ENCODE data around the gene DCC.

Gene DCC

GRCh38 chr18:52700816-52701215 lies 360.8 kb downstream of the DCC start:
- no peak overlapping the region for H3K4me3 Mint-ChIP-seq
- H3K9me3 Mint-ChIP-seq, result peaks cover 8% of the 10 kb centered on the region
- DNase-seq (ENCODE audit: low spot score in 2 of 2) (no peak), ATAC-seq (replicated peaks; ENCODE audit: extremely low read depth, poor library complexity, severe bottlenecking) (no peak)
- no peaks in the 10 kb centered on the region for H3K4me1 Mint-ChIP-seq
- H3K27me3 Mint-ChIP-seq, result no peaks in the 10 kb centered on the region
- no peaks in the 10 kb centered on the region for H3K36me3 Mint-ChIP-seq (ENCODE audit: insufficient read depth)
- H3K27ac Mint-ChIP-seq (ENCODE audit: low read depth), result no peak overlapping the region

DNA sequence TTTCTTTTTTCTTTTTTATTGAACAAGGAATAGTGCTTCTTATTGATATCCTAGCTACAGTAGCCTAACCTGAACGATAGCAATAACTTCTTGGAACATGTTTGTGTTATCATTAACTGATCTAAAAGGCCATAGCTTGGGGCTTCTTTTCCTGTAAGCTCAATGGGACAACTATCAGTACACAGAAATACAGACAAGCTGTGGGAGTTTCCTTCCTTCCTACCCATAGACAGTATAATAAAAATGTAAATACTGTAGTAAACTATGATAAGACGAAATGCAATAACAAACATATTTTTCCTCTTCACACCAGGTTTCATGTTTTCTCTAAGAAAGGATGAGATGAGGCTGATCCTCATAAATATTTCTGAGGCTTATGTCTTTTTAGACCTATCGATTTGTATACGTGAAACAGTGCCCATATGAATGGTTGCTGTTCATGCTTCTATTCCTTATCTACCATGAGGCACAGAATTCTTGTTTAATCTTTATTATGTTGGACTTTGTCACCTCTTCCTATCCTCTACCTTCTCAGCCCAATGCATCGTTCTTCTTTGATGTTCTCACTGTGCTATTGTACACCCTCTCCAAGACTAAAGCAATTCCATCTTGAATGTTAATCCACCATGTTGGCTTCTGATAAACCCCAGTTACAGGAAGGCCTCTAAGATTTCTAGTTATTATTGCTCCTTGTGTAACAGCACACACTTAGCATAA lies 361.4 kb downstream of the DCC start:
- no peaks in the 10 kb centered on the region for H3K27me3 Mint-ChIP-seq
- no peak overlapping the region for H3K4me3 Mint-ChIP-seq
- no peaks in the 10 kb centered on the region for H3K36me3 Mint-ChIP-seq (ENCODE audit: insufficient read depth)
- DNase-seq (ENCODE audit: low spot score in 2 of 2) (no peak), ATAC-seq (replicated peaks; ENCODE audit: extremely low read depth, poor library complexity, severe bottlenecking) (no peak)
- no peaks in the 10 kb centered on the region for H3K4me1 Mint-ChIP-seq
- peaks cover 8% of the 10 kb centered on the region for H3K9me3 Mint-ChIP-seq
- H3K27ac Mint-ChIP-seq (ENCODE audit: low read depth), result no peak overlapping the region

- no peaks in the 10 kb centered on the region for H3K36me3 Mint-ChIP-seq (ENCODE audit: insufficient read depth)
- ATAC-seq (replicated peaks; ENCODE audit: extremely low read depth, poor library complexity, severe bottlenecking) (no peak), DNase-seq (ENCODE audit: low spot score in 2 of 2) (no peak)
- peaks cover 16% of the 10 kb centered on the region for H3K9me3 Mint-ChIP-seq
- no peaks in the 10 kb centered on the region for H3K4me1 Mint-ChIP-seq
- H3K27me3 Mint-ChIP-seq, result no peaks in the 10 kb centered on the region
- H3K4me3 Mint-ChIP-seq, result no peak overlapping the region
- no peak overlapping the region for H3K27ac Mint-ChIP-seq (ENCODE audit: low read depth)
These were observed 375.4 kb downstream of the DCC start for GRCh38 chr18:52715421-52715820.

DNA sequence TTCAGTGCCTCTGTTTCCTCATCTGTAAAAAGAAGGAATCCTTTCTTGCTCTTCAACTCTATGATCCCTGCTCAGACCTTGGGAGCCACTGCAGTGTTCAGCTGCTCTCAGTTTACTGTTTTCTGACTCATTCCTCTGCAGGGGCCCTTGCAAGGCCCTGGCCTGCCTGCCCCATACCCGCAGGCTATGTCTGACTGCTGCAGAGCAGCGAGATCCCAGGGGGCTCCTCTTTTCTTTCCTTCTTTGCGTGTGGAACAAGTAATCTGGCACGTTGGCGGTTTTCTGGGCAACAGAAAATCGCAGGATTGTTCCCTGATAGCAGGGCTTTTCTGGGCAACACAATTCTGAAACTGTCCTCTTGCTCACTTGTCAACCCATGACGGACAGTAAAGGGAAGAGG lies 376.0 kb downstream of the DCC start:
- Mint-ChIP-seq H3K4me3 (no peak overlapping the region), H3K27ac (ENCODE audit: low read depth) (no peak overlapping the region), H3K36me3 (ENCODE audit: insufficient read depth) (no peaks in the 10 kb centered on the region), H3K9me3 (peaks cover 16% of the 10 kb centered on the region), H3K4me1 (no peaks in the 10 kb centered on the region), H3K27me3 (no peaks in the 10 kb centered on the region)
- no peak for ATAC-seq (replicated peaks; ENCODE audit: extremely low read depth, poor library complexity, severe bottlenecking)
- no peak for DNase-seq (ENCODE audit: low spot score in 2 of 2)

GRCh38 chr18:52716973-52717372 lies 377.0 kb downstream of the DCC start:
- Mint-ChIP-seq H3K27me3 (no peaks in the 10 kb centered on the region), H3K9me3 (peaks cover 16% of the 10 kb centered on the region), H3K4me3 (no peak overlapping the region), H3K4me1 (no peaks in the 10 kb centered on the region), H3K27ac (ENCODE audit: low read depth) (no peak overlapping the region), H3K36me3 (ENCODE audit: insufficient read depth) (no peaks in the 10 kb centered on the region)
- no peak for DNase-seq (ENCODE audit: low spot score in 2 of 2)
- no peak for ATAC-seq (replicated peaks; ENCODE audit: extremely low read depth, poor library complexity, severe bottlenecking)

DNA sequence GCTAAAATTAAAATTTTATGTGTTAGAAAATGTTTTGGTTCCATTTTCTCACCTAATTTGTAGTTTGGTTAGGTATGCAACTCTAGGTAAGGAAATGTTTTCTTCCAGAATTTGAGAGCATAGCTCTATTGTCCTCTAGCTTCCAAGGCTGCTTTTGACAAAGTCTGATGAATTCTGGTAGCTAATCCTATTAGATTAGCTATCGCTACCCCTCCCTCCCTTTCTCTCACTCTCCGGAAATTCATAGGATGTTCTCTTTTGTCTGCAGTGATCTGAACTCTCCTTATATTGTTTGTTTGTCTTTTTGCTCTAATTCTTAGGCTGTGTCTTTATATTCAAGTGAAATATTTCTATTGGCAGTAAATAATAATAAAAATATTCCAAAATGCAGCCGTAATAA lies 382.9 kb downstream of the DCC start:
- ATAC-seq (replicated peaks; ENCODE audit: extremely low read depth, poor library complexity, severe bottlenecking) (no peak), DNase-seq (ENCODE audit: low spot score in 2 of 2) (no peak)
- H3K4me1 Mint-ChIP-seq, result no peaks in the 10 kb centered on the region
- no peak overlapping the region for H3K4me3 Mint-ChIP-seq
- peaks cover 23% of the 10 kb centered on the region for H3K9me3 Mint-ChIP-seq
- no peaks in the 10 kb centered on the region for H3K36me3 Mint-ChIP-seq (ENCODE audit: insufficient read depth)
- no peaks in the 10 kb centered on the region for H3K27me3 Mint-ChIP-seq
- H3K27ac Mint-ChIP-seq (ENCODE audit: low read depth), result no peak overlapping the region

- Mint-ChIP-seq H3K36me3 (ENCODE audit: insufficient read depth) (no peaks in the 10 kb centered on the region), H3K4me3 (no peak overlapping the region), H3K27ac (ENCODE audit: low read depth) (no peak overlapping the region), H3K27me3 (no peaks in the 10 kb centered on the region), H3K9me3 (peaks cover 29% of the 10 kb centered on the region), H3K4me1 (no peaks in the 10 kb centered on the region)
- ATAC-seq (replicated peaks; ENCODE audit: extremely low read depth, poor library complexity, severe bottlenecking) (no peak), DNase-seq (ENCODE audit: low spot score in 2 of 2) (no peak)
These were observed 383.6 kb downstream of the DCC start for GRCh38 chr18:52723550-52723970.

DNA sequence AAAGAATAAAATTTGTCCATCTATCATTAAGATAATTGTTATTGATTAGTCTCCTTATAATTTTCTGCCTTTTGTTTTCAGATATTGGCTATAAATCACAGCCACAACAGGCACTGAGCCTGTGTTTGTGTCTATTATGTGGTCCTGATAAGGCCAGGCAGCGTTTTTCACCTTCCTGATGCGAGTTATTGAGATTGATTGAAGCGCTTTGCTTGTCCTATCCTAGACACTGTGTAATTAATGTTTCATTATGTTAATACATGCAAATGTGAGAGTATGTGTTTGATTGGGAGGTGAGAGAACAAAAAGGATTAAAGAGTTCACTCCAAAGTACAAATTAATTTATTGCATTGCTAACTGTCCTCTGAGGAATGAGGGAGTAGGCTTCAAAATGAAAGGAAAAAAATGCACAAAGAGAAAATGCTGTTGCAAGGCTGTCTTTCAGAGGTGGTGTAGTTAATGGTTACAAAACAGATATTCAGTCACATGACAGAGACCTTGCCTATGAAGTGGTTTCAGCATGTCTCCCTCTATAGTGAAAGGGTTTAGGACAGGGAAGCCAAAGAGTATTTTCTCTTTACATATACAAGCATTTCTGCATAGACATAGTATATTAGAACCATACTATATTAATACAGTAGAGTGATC lies 391.1 kb downstream of the DCC start:
- Mint-ChIP-seq H3K27ac (ENCODE audit: low read depth) (no peak overlapping the region), H3K4me1 (no peaks in the 10 kb centered on the region), H3K4me3 (no peak overlapping the region), H3K9me3 (peaks cover 23% of the 10 kb centered on the region), H3K27me3 (no peaks in the 10 kb centered on the region), H3K36me3 (ENCODE audit: insufficient read depth) (no peaks in the 10 kb centered on the region)
- DNase-seq (ENCODE audit: low spot score in 2 of 2) (no peak), ATAC-seq (replicated peaks; ENCODE audit: extremely low read depth, poor library complexity, severe bottlenecking) (no peak)

GRCh38 chr18:52738946-52739345 lies 398.9 kb downstream of the DCC start:
- Mint-ChIP-seq H3K4me1 (no peaks in the 10 kb centered on the region), H3K4me3 (no peak overlapping the region), H3K36me3 (ENCODE audit: insufficient read depth) (no peaks in the 10 kb centered on the region), H3K9me3 (peaks cover 15% of the 10 kb centered on the region), H3K27ac (ENCODE audit: low read depth) (no peak overlapping the region), H3K27me3 (no peaks in the 10 kb centered on the region)
- DNase-seq (ENCODE audit: low spot score in 2 of 2), result no peak
- ATAC-seq (replicated peaks; ENCODE audit: extremely low read depth, poor library complexity, severe bottlenecking), result no peak

DNA sequence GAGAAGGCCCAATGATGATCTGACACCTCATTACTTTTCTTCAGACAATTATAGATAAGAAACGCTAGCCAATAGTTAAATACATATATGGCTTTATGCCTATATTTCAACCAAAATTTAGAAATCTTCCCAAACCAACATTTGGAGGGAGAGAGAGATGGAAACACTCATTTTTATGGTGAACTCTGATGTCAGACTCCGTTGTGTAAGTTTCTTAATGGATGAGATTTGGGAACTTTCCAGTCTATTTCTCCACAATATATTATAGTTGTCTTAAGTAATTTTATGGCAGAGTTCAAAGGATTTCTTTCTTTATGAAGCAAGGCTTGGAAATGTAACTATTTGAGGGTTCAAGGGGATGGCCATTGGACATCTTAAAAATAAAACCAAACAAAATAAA lies 407.0 kb downstream of the DCC start:
- no peaks in the 10 kb centered on the region for H3K4me1 Mint-ChIP-seq
- no peaks in the 10 kb centered on the region for H3K36me3 Mint-ChIP-seq (ENCODE audit: insufficient read depth)
- H3K27me3 Mint-ChIP-seq, result no peaks in the 10 kb centered on the region
- no peak overlapping the region for H3K27ac Mint-ChIP-seq (ENCODE audit: low read depth)
- no peaks in the 10 kb centered on the region for H3K9me3 Mint-ChIP-seq
- ATAC-seq (replicated peaks; ENCODE audit: extremely low read depth, poor library complexity, severe bottlenecking) (no peak), DNase-seq (ENCODE audit: low spot score in 2 of 2) (no peak)
- no peak overlapping the region for H3K4me3 Mint-ChIP-seq

DNA sequence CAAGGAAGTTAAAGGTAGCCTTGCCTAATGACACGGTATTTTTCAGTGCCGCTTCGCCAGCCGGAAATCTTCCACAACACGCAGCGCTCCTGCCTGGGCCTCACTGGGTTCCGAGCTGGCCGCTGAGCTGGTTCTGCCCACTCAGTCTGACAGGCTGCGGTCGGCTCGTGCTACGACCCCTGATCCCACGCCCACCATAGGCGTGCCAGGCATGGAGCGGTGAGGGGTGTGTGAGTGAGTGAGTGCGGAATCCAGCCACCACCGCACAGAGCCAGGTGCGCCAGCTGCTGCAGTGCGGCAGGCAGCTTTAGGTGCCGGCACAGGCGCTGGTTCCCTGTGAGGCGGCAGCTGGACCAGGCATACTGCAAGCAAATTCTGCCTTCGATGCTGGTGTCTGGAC lies 407.9 kb downstream of the DCC start:
- no peaks in the 10 kb centered on the region for H3K36me3 Mint-ChIP-seq (ENCODE audit: insufficient read depth)
- H3K9me3 Mint-ChIP-seq, result peaks cover 5% of the 10 kb centered on the region
- DNase-seq (ENCODE audit: low spot score in 2 of 2), result no peak
- no peak for ATAC-seq (replicated peaks; ENCODE audit: extremely low read depth, poor library complexity, severe bottlenecking)
- H3K4me1 Mint-ChIP-seq, result no peaks in the 10 kb centered on the region
- H3K4me3 Mint-ChIP-seq, result no peak overlapping the region
- H3K27me3 Mint-ChIP-seq, result no peaks in the 10 kb centered on the region
- no peak overlapping the region for H3K27ac Mint-ChIP-seq (ENCODE audit: low read depth)

DNA sequence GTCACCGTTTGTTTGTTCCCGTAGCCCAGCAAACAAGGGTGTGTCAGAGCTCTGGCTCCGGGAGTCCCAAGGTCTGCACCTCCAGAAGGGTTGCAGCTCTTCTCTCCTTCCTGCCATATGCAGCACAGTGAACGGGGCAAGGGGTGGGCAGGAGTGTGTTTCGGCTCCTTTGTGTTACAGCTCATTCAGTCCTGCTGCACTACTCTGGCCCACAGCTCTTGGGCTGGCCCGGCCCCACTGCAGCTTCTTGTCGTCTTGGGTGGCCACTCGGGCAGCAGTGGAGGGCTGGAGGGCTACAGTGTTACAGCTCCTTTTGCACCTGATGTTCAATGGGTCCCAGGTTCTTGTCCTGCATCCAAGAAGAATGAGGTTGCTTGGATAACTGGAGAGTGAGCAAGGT lies 408.3 kb downstream of the DCC start:
- Mint-ChIP-seq H3K36me3 (ENCODE audit: insufficient read depth) (no peaks in the 10 kb centered on the region), H3K4me1 (no peaks in the 10 kb centered on the region), H3K9me3 (peaks cover 6% of the 10 kb centered on the region), H3K4me3 (no peak overlapping the region), H3K27me3 (no peaks in the 10 kb centered on the region), H3K27ac (ENCODE audit: low read depth) (no peak overlapping the region)
- DNase-seq (ENCODE audit: low spot score in 2 of 2), result no peak
- no peak for ATAC-seq (replicated peaks; ENCODE audit: extremely low read depth, poor library complexity, severe bottlenecking)

GRCh38 chr18:52749542-52749941 lies 409.5 kb downstream of the DCC start:
- Mint-ChIP-seq H3K4me1 (no peaks in the 10 kb centered on the region), H3K36me3 (ENCODE audit: insufficient read depth) (no peaks in the 10 kb centered on the region), H3K27me3 (no peaks in the 10 kb centered on the region), H3K9me3 (peaks cover 6% of the 10 kb centered on the region), H3K27ac (ENCODE audit: low read depth) (no peak overlapping the region), H3K4me3 (no peak overlapping the region)
- no peak for DNase-seq (ENCODE audit: low spot score in 2 of 2)
- ATAC-seq (replicated peaks; ENCODE audit: extremely low read depth, poor library complexity, severe bottlenecking), result no peak

Data from central memory CD8-positive, alpha-beta T cell (primary cell).